K562 (cell line): Measurements from ENCODE around the gene GPR25. TPM values are rescaled to one million over a fixed set of nuclear protein-coding genes. Genes with fewer than 3 reads are reported as not detected.
A peak's percentile ranks its signal among the peaks of the same experiment; 100 is the strongest.

Experiments used
- ATAC-seq: fragments of 200-7000 bp; cut with Tn5 transposase; 3 replicates; pipeline ENCODE4 v1.9.1; 2020; ENCODE audit warnings: moderate library complexity
- BruUV-seq: library from RNA; stranded (reverse); fragments of 400-500 nt; replicated peaks from 2 replicates; lab custom pipeline; 2021; lab: Mats Ljungman, UMichigan
- CTCF ChIA-PET: fragments of 300-600 bp; formaldehyde crosslinking; extraction: SDS; loops from one replicate; lab custom pipeline; 2021; ENCODE audit warnings: low intra/inter-chr PET ratio; lab: Yijun Ruan, JAX
- POLR2A ChIA-PET: fragments of 300-600, 350-650 bp; sonication (Branson Sonifier 250); formaldehyde crosslinking; extraction: SDS; loops from one replicate; lab custom pipeline; 2021; ENCODE audit warnings: antibody characterized with exemption, inconsistent platforms; lab: Yijun Ruan, JAX
- DNase-seq, 4 experiments: peaks; one replicate each; pipeline versions ENCODE4 v3.0.0 to v3.0.0-alpha.2; 2011 to 2018; ENCODE audit warnings: low spot score in 3 of 4, mixed read lengths in 3 of 4; ENCODE audit errors: extremely low read depth in 1 of 4
- FAIRE-seq: peaks from 2 replicates; lab custom pipeline; 2011; peaks lifted over from hg19 to GRCh38; lab: Jason Lieb, UNC
- H2AFZ ChIP-seq: 2 replicates; pipeline ENCODE4 v1.6.0; 2011; ENCODE audit warnings: low read depth, low read length, control low read depth, inconsistent platforms
- H3K27ac ChIP-seq: fragments of 200-600 bp; 3 replicates; pipeline ENCODE4 v1.8.0; 2011; ENCODE audit warnings: low read depth, mild to moderate bottlenecking, control low read depth, inconsistent platforms, low read length, moderate library complexity, mixed read lengths; ENCODE audit errors: extremely low read depth
- H3K27me3 ChIP-seq, 2 experiments: fragments of 300-600 bp in 1 of 2; 2 replicates in 1 of 2; 3 replicates in 1 of 2; pipeline versions ENCODE4 v1.6.0 to v1.8.0; 2011; ENCODE audit warnings: inconsistent platforms in 2 of 2, low read length in 2 of 2, mild to moderate bottlenecking in 1 of 2, mixed read lengths in 1 of 2, moderate library complexity in 1 of 2; ENCODE audit not compliant: control insufficient read depth in 2 of 2, insufficient read depth in 2 of 2
- H3K36me3 ChIP-seq: fragments of 300-600 bp; 3 replicates; pipeline ENCODE4 v1.8.0; 2011; ENCODE audit warnings: mild to moderate bottlenecking, low read length, inconsistent platforms; ENCODE audit not compliant: control insufficient read depth, insufficient read depth
- H3K4me1 ChIP-seq, 2 experiments: fragments of 200-600 bp in 1 of 2; replicated peaks in 1 of 2; 2 replicates in 1 of 2; 3 replicates in 1 of 2; pipeline versions ENCODE4 v1.5.1 to v1.8.0; 2011; ENCODE audit warnings: inconsistent platforms in 2 of 2, low read length in 2 of 2, mild to moderate bottlenecking in 1 of 2, mixed read lengths in 1 of 2, moderate library complexity in 1 of 2; ENCODE audit not compliant: control insufficient read depth in 2 of 2, insufficient read depth in 2 of 2
- H3K4me2 ChIP-seq: 2 replicates; pipeline ENCODE4 v1.6.1; 2011; ENCODE audit warnings: low read length, control low read depth, inconsistent platforms, mixed read lengths; ENCODE audit not compliant: insufficient read depth
- H3K4me3 ChIP-seq: fragments of 200-600 bp; sonication (generic), shearing (Covaris generic); 2 replicates; pipeline ENCODE4 v1.5.1; 2016; ENCODE audit warnings: control low read depth, inconsistent platforms
- H3K79me2 ChIP-seq: fragments of 200-600 bp; 3 replicates; pipeline ENCODE4 v1.8.0; 2011; ENCODE audit warnings: low read length, inconsistent platforms; ENCODE audit not compliant: control insufficient read depth, insufficient read depth
- H3K9ac ChIP-seq, 2 experiments: 2 replicates each; pipeline versions ENCODE4 v1.6.0 to v1.6.1; 2011; ENCODE audit warnings: low read depth in 2 of 2, low read length in 2 of 2, control low read depth in 1 of 2, inconsistent platforms in 1 of 2, mild to moderate bottlenecking in 1 of 2, mixed read lengths in 1 of 2; ENCODE audit not compliant: insufficient read depth in 1 of 2
- H3K9me1 ChIP-seq: one replicate; pipeline ENCODE4 v1.6.0; 2011; ENCODE audit warnings: inconsistent platforms, mild to moderate bottlenecking, low read length, moderate library complexity; ENCODE audit not compliant: control insufficient read depth, insufficient read depth
- H3K9me3 ChIP-seq: replicated peaks from 2 replicates; pipeline ENCODE4 v1.5.1; 2011; ENCODE audit warnings: low read depth, low read length, inconsistent platforms; ENCODE audit not compliant: control insufficient read depth, insufficient read depth
- H4K20me1 ChIP-seq: replicated peaks from 2 replicates; pipeline ENCODE4 v1.6.1; 2011; ENCODE audit warnings: low read length, inconsistent platforms, mixed read lengths; ENCODE audit not compliant: control insufficient read depth, insufficient read depth
- ASH1L ChIP-seq: fragments of 450-650 bp; IDR thresholded peaks from 2 replicates; pipeline ENCODE4 v1.6.1; 2018; ENCODE audit warnings: borderline replicate concordance, mild to moderate bottlenecking, low read depth; ENCODE audit not compliant: partially characterized antibody
- BHLHE40 ChIP-seq: IDR thresholded peaks from 2 replicates; pipeline ENCODE4 v1.6.1; 2011; ENCODE audit warnings: low read length, improper control_type of control experiment
- E2F5 ChIP-seq: sonication (generic); formaldehyde crosslinking; IDR thresholded peaks from 2 replicates; pipeline ENCODE4 v1.8.0; 2022; ENCODE audit warnings: mild to moderate bottlenecking, missing genetic modification reagents
- FOXP1 ChIP-seq: sonication (generic); formaldehyde crosslinking; IDR thresholded peaks from 2 replicates; pipeline ENCODE4 v1.8.0; 2022; ENCODE audit warnings: mild to moderate bottlenecking, missing genetic modification reagents
- L3MBTL2 ChIP-seq: fragments of 450-650 bp; IDR thresholded peaks from 2 replicates; pipeline ENCODE4 v1.6.1; 2016; ENCODE audit warnings: mild to moderate bottlenecking, moderate library complexity
- POU5F1 ChIP-seq: fragments of 150-350 bp; IDR thresholded peaks from 2 replicates; pipeline ENCODE4 v1.6.1; 2014; ENCODE audit warnings: borderline replicate concordance, low read length, low read depth, mild to moderate bottlenecking; ENCODE audit not compliant: partially characterized antibody
- RNF219 ChIP-seq: fragments of 250-450 bp; sonication (Bioruptor Pico); IDR thresholded peaks from 2 replicates; pipeline ENCODE4 v1.5.0; 2022; ENCODE audit warnings: mild to moderate bottlenecking
- SETDB1 ChIP-seq: IDR thresholded peaks from one replicate; pipeline ENCODE4 v1.6.1; 2012; ENCODE audit warnings: low read length, control low read depth, inconsistent platforms
- TAF9B ChIP-seq: fragments of 450-650 bp; IDR thresholded peaks from 2 replicates; pipeline ENCODE4 v1.6.1; 2018; ENCODE audit warnings: mild to moderate bottlenecking; ENCODE audit not compliant: partially characterized antibody
- ZBTB34 ChIP-seq: fragments of 250-450 bp; sonication (Bioruptor Pico); IDR thresholded peaks from 2 replicates; pipeline ENCODE4 v1.8.0; 2021; ENCODE audit warnings: mild to moderate bottlenecking, moderate library complexity
- ZBTB43 ChIP-seq: sonication (generic); formaldehyde crosslinking; IDR thresholded peaks from 2 replicates; pipeline ENCODE4 v1.8.0; 2023; ENCODE audit warnings: mild to moderate bottlenecking, missing genetic modification reagents
- ZNF143 ChIP-seq: sonication (generic); formaldehyde crosslinking; IDR thresholded peaks from 2 replicates; pipeline ENCODE4 v1.9.0; 2022; ENCODE audit warnings: mild to moderate bottlenecking, missing genetic modification reagents
- ZNF146 ChIP-seq: IDR thresholded peaks from one replicate; pipeline ENCODE4 v1.6.1; 2018; ENCODE audit warnings: missing compliant biosample characterization; ENCODE audit not compliant: unreplicated experiment
- ZNF644 ChIP-seq: fragments of 200-800 bp; sonication (Bioruptor generic); IDR thresholded peaks from 2 replicates; pipeline ENCODE4 v1.6.1; 2016; ENCODE audit warnings: low read depth, missing genetic modification characterization, missing compliant biosample characterization
- ZNF766 ChIP-seq: fragments of 200-800 bp; sonication (Bioruptor generic); conservative IDR thresholded peaks from 2 replicates; pipeline ENCODE4 v1.6.1; 2016; ENCODE audit warnings: missing genetic modification characterization, missing compliant biosample characterization
- ZNF79 ChIP-seq: fragments of 250-450 bp; sonication (Bioruptor Pico); IDR thresholded peaks from 2 replicates; pipeline ENCODE4 v1.4.0; 2020; ENCODE audit warnings: low read depth, mild to moderate bottlenecking, moderate library complexity
- WGBS: fragments of 100-300 bp; shearing (Covaris generic); methylation state at CpG from one replicate; pipeline ENCODE4 v1.1.6; 2016; ENCODE audit warnings: low coverage, mixed read lengths; ENCODE audit not compliant: insufficient coverage; ENCODE audit errors: missing lambda C conversion rate; 5-methylcytosine and 5-hydroxymethylcytosine counted together
- in situ Hi-C: fragments of 300-500 bp; cut with MboI; formaldehyde crosslinking; loops from 4 replicates; pipeline ENCODE4 v1.15.0; 2018; ENCODE audit warnings: inconsistent platforms, mixed read lengths
- intact Hi-C: fragments of 100-400 bp; cut with micrococcal nuclease; formaldehyde crosslinking; loops from 2 replicates; pipeline ENCODE4 v1.14.2; 2022
- polyA plus RNA-seq, 8 experiments: library from polyadenylated mRNA; depleted of rRNA in 4 of 8; stranded (reverse) in 5 of 8; unstranded in 3 of 8; fragments of >200 nt; fragmentation: Nextera tagmentation in 2 of 8; fragmentation: Illumina TruSeq in 1 of 8; extraction: Ambion mirVana in 2 of 8; extraction: Trizol in 1 of 8; gene quantifications; 2 replicates each; pipeline versions ENCODE4 v1.2.1 to v1.2.3, GENCODE V29; 2011 to 2014; ENCODE audit warnings: inconsistent platforms in 1 of 8, missing spikeins in 1 of 8
- total RNA-seq, 7 experiments: library from RNA; depleted of rRNA in 6 of 7; stranded (reverse); fragments of >200 nt in 6 of 7; fragmentation: Illumina TruSeq in 2 of 7; extraction: Trizol in 2 of 7; gene quantifications; 2 replicates each; pipeline versions ENCODE4 v1.2.1 to v1.2.3, GENCODE V29; 2011 to 2021; ENCODE audit warnings: low replicate concordance in 1 of 7

The GPR25 gene
- total and polyA plus RNA-seq, 9 of the 15 experiments (the other 6 are each of a cell fraction or from before 2014, with no cell fraction given): not detected

- TF ChIP-seq E2F5 (no peak), TAF9B (no peak), ZBTB34 (CRISPR knock-in tag) (no peak), ZNF146 (CRISPR knock-in tag) (no peak), ZNF644 (no peak)
Measured at GRCh38 chr1:200896531-200897196, 23.9 kb downstream of the GPR25 start (continued).

- H3K9me3 ChIP-seq: no peaks in the 10 kb centered on the region
- BruUV-seq: no TSS peak
- peaks cover 0 to 15% of the 10 kb centered on the region in 2 experiments; a peak in 1 of 5 replicates for H3K4me1 ChIP-seq
- H3K9me1 ChIP-seq: no peaks in the 10 kb centered on the region
- ChIA-PET CTCF (no interaction called here), POLR2A (interaction anchor here (0.6 to 1.3 kb wide), 5 partner anchors 19 to 230 kb away, joined by 3 to 4 read pairs (median 3); no protein-coding TSS in a partner anchor)
- no peak overlapping the region for H3K27ac ChIP-seq
- no peak overlapping the region for H2AFZ ChIP-seq
- H3K79me2 ChIP-seq: no peaks in the 10 kb centered on the region
- intact Hi-C loops (no loop called here), in situ Hi-C loops (no loop called here)
- H3K9ac ChIP-seq: peak overlapping the region in 1 of 2 experiments; percentile 59; a peak in 1 of 4 replicates
- H4K20me1 ChIP-seq: peaks cover 22% of the 10 kb centered on the region
- H3K4me2 ChIP-seq: no peak overlapping the region
- peaks cover 56 to 88% of the 10 kb centered on the region in 2 experiments; a peak in 4 of 5 replicates for H3K27me3 ChIP-seq
- H3K36me3 ChIP-seq: no peaks in the 10 kb centered on the region
- WGBS: 1% methylated on average over 5 of the region's 5 CpGs
- FAIRE-seq (no peak), DNase-seq (no peak), ATAC-seq (no peak)
- H3K4me3 ChIP-seq: no peak overlapping the region
- no peak for TF ChIP-seq ASH1L
- no peak for TF ChIP-seq L3MBTL2
- TF ChIP-seq ZNF766 (CRISPR knock-in tag): no peak
- no peak for TF ChIP-seq POU5F1
- no peak for TF ChIP-seq SETDB1
- no peak for TF ChIP-seq BHLHE40
- TF ChIP-seq ZNF143: no peak
- TF ChIP-seq ZNF79 (CRISPR knock-in tag): no peak
- no peak for TF ChIP-seq ZBTB43 (CRISPR knock-in tag)
- TF ChIP-seq FOXP1 (CRISPR knock-in tag): no peak
- no peak for TF ChIP-seq RNF219
Measured at GRCh38 chr1:200897259-200897658, 24.5 kb downstream of the GPR25 start.
